Mesodermal cell (in vitro differentiated cells): ENCODE results near the gene IRX2.

ENCODE experiments used
- H3K27ac ChIP-seq: 2 replicates; pipeline ENCODE4 v1.7.0; 2013; ENCODE audit warnings: mild to moderate bottlenecking, low read depth, low read length, moderate library complexity; ENCODE audit not compliant: severe bottlenecking
- H3K36me3 ChIP-seq: 2 replicates; pipeline ENCODE4 v1.7.1; 2013; ENCODE audit warnings: mild to moderate bottlenecking, low read length, moderate library complexity; ENCODE audit not compliant: control insufficient read depth, insufficient read depth
- H3K4me1 ChIP-seq: one replicate; pipeline ENCODE4 v1.7.1; 2013; ENCODE audit warnings: mild to moderate bottlenecking, low read length; ENCODE audit not compliant: insufficient read depth, control insufficient read depth, poor library complexity, severe bottlenecking
- H3K4me3 ChIP-seq: 2 replicates; pipeline ENCODE4 v1.7.0; 2013; ENCODE audit warnings: low read length, control low read depth, mild to moderate bottlenecking; ENCODE audit not compliant: insufficient read depth, poor library complexity, severe bottlenecking; ENCODE audit errors: extremely low read depth
- H3K9me3 ChIP-seq: 2 replicates; pipeline ENCODE4 v1.7.1; 2013; ENCODE audit warnings: mild to moderate bottlenecking, low read length, moderate library complexity; ENCODE audit not compliant: control insufficient read depth
- WGBS, 2 experiments: methylation state at CpG; one replicate each; pipeline ENCODE4 v1.1.5; 2013; ENCODE audit warnings: missing lambda C conversion rate in 2 of 2; ENCODE audit not compliant: insufficient coverage in 2 of 2; 5-methylcytosine and 5-hydroxymethylcytosine counted together

IRX2 gene

GRCh38 chr5:2711446-2712425, 39.7 kb downstream of the IRX2 start:
- Histone ChIP-seq H3K4me3 (no peak overlapping the region), H3K27ac (no peak overlapping the region), H3K4me1 (no peaks in the 10 kb centered on the region), H3K36me3 (no peaks in the 10 kb centered on the region), H3K9me3 (no peaks in the 10 kb centered on the region)
- 87 to 89% methylated on average over 16 to 23 of the region's 24 CpGs for WGBS, 2 experiments

- 84 to 100% methylated on average over 3 of the region's 3 CpGs for whole genome bisulfite sequencing, 2 experiments
- Histone ChIP-seq H3K4me3 (no peak overlapping the region), H3K9me3 (no peaks in the 10 kb centered on the region), H3K27ac (no peak overlapping the region), H3K4me1 (no peaks in the 10 kb centered on the region), H3K36me3 (no peaks in the 10 kb centered on the region)
These were observed 40.6 kb downstream of the IRX2 start for GRCh38 chr5:2710910-2711309.

- Histone ChIP-seq H3K4me3 (no peak overlapping the region), H3K36me3 (no peaks in the 10 kb centered on the region), H3K4me1 (no peaks in the 10 kb centered on the region), H3K27ac (no peak overlapping the region), H3K9me3 (no peaks in the 10 kb centered on the region)
- WGBS, 2 experiments, result 80 to 82% methylated on average over 10 to 15 of the region's 16 CpGs
These were observed 41.3 kb downstream of the IRX2 start for GRCh38 chr5:2709976-2710689.

- Histone ChIP-seq H3K36me3 (no peaks in the 10 kb centered on the region), H3K4me3 (no peak overlapping the region), H3K9me3 (no peaks in the 10 kb centered on the region), H3K27ac (no peak overlapping the region), H3K4me1 (no peaks in the 10 kb centered on the region)
- 87 to 91% methylated on average over 9 to 10 of the region's 10 CpGs for WGBS, 2 experiments
These were observed 42.7 kb downstream of the IRX2 start for GRCh38 chr5:2708751-2709150.

GRCh38 chr5:2708132-2708531, 43.3 kb downstream of the IRX2 start:
- H3K36me3 ChIP-seq, result no peaks in the 10 kb centered on the region
- no peaks in the 10 kb centered on the region for H3K4me1 ChIP-seq
- no peaks in the 10 kb centered on the region for H3K9me3 ChIP-seq
- no peak overlapping the region for H3K27ac ChIP-seq
- H3K4me3 ChIP-seq, result no peak overlapping the region
- WGBS, 2 experiments, result 85 to 90% methylated on average over 10 to 13 of the region's 15 CpGs

GRCh38 chr5:2705861-2706260, 45.6 kb downstream of the IRX2 start:
- 73 to 81% methylated on average over 10 of the region's 10 CpGs for whole genome bisulfite sequencing, 2 experiments
- Histone ChIP-seq H3K4me1 (no peaks in the 10 kb centered on the region), H3K4me3 (no peak overlapping the region), H3K9me3 (no peaks in the 10 kb centered on the region), H3K27ac (no peak overlapping the region), H3K36me3 (no peaks in the 10 kb centered on the region)

GRCh38 chr5:2704806-2705645, 46.5 kb downstream of the IRX2 start:
- H3K4me3 ChIP-seq, result no peak overlapping the region
- H3K27ac ChIP-seq, result no peak overlapping the region
- WGBS, 2 experiments, result 89 to 98% methylated on average over 13 to 14 of the region's 16 CpGs
- H3K4me1 ChIP-seq, result no peaks in the 10 kb centered on the region
- no peaks in the 10 kb centered on the region for H3K36me3 ChIP-seq
- no peaks in the 10 kb centered on the region for H3K9me3 ChIP-seq

- H3K9me3 ChIP-seq, result no peaks in the 10 kb centered on the region
- 94 to 98% methylated on average over 10 to 16 of the region's 18 CpGs for WGBS, 2 experiments
- no peaks in the 10 kb centered on the region for H3K36me3 ChIP-seq
- H3K4me3 ChIP-seq, result no peak overlapping the region
- H3K4me1 ChIP-seq, result no peaks in the 10 kb centered on the region
- H3K27ac ChIP-seq, result no peak overlapping the region
These were observed 47.4 kb downstream of the IRX2 start for GRCh38 chr5:2704111-2704510.

- Histone ChIP-seq H3K9me3 (no peaks in the 10 kb centered on the region), H3K4me3 (no peak overlapping the region), H3K36me3 (no peaks in the 10 kb centered on the region), H3K4me1 (no peaks in the 10 kb centered on the region), H3K27ac (no peak overlapping the region)
- WGBS, 2 experiments, result 93 to 98% methylated on average over 6 to 10 of the region's 12 CpGs
These were observed 47.9 kb downstream of the IRX2 start for GRCh38 chr5:2703615-2704014.

- H3K27ac ChIP-seq, result no peak overlapping the region
- H3K4me3 ChIP-seq, result no peak overlapping the region
- H3K9me3 ChIP-seq, result no peaks in the 10 kb centered on the region
- no peaks in the 10 kb centered on the region for H3K4me1 ChIP-seq
- WGBS, 2 experiments, result 68 to 93% methylated on average over 7 to 10 of the region's 13 CpGs
- no peaks in the 10 kb centered on the region for H3K36me3 ChIP-seq
These were observed 48.4 kb downstream of the IRX2 start for GRCh38 chr5:2703041-2703440.
